ENCODE measurements around the gene CNTN3. TPM values are rescaled to one million over a fixed set of nuclear protein-coding genes. Genes with fewer than 3 reads are reported as not detected.

CNTN3 gene
- total RNA-seq, 1 donor from 2014 or later = not detected

GRCh38 chr3:74613521-74614106 lies 845 bp downstream of the CNTN3 start:
- intact Hi-C loops (cut with micrococcal nuclease) = no loop called here
- ChIA-PET POLR2A (no interaction called here), CTCF (no interaction called here)
- H3K36me3 Mint-ChIP-seq (ENCODE audit: low read depth) = no peaks in the 10 kb centered on the region
- H3K4me1 Mint-ChIP-seq = no peaks in the 10 kb centered on the region
- peaks cover 3% of the 10 kb centered on the region for H3K9me3 Mint-ChIP-seq
- no peak overlapping the region for H3K27ac Mint-ChIP-seq
- DNase-seq (no peak), ATAC-seq (ENCODE audit: low read depth) (no peak)
- TF ChIP-seq, protein P1, sequence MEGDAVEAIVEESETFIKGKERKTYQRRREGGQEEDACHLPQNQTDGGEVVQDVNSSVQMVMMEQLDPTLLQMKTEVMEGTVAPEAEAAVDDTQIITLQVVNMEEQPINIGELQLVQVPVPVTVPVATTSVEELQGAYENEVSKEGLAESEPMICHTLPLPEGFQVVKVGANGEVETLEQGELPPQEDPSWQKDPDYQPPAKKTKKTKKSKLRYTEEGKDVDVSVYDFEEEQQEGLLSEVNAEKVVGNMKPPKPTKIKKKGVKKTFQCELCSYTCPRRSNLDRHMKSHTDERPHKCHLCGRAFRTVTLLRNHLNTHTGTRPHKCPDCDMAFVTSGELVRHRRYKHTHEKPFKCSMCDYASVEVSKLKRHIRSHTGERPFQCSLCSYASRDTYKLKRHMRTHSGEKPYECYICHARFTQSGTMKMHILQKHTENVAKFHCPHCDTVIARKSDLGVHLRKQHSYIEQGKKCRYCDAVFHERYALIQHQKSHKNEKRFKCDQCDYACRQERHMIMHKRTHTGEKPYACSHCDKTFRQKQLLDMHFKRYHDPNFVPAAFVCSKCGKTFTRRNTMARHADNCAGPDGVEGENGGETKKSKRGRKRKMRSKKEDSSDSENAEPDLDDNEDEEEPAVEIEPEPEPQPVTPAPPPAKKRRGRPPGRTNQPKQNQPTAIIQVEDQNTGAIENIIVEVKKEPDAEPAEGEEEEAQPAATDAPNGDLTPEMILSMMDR (IDR thresholded peaks at IDR 0.05) = no peak
- peaks cover 15% of the 10 kb centered on the region for H3K27me3 Mint-ChIP-seq
- no peak overlapping the region for H3K4me3 Mint-ChIP-seq

DNA sequence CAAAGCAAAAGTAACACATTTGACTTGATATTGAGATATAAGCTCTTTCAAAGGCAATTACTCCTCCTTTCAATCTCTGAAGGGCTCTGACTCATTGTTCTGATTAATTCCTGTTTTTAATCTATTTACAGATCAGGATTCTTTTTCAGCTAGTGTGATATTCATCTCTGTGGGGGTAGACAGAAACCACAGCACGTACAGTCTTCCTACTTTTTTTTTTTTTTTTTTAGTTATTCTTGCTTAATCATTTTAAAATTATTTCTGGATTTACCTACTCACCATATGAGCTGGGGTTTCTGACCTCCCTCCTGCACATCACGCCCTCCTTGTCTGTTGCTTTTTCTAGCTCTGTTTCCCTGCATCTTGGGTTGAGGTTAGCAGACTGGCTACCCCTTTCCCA lies 1.4 kb downstream of the CNTN3 start:
- Mint-ChIP-seq H3K27me3 (peaks cover 15% of the 10 kb centered on the region), H3K27ac (no peak overlapping the region), H3K4me3 (no peak overlapping the region), H3K36me3 (ENCODE audit: low read depth) (no peaks in the 10 kb centered on the region), H3K9me3 (peaks cover 3% of the 10 kb centered on the region), H3K4me1 (no peaks in the 10 kb centered on the region)
- DNase-seq = no peak
- intact Hi-C loops (cut with micrococcal nuclease) = no loop called here
- ATAC-seq (ENCODE audit: low read depth) = no peak
- TF ChIP-seq, protein P1 (IDR thresholded peaks at IDR 0.05) = no peak
- ChIA-PET CTCF (no interaction called here), POLR2A (no interaction called here)

- TF ChIP-seq, protein P1 (IDR thresholded peaks at IDR 0.05) = no peak
These were observed 3.3 kb downstream of the CNTN3 start for GRCh38 chr3:74611206-74611605.

GRCh38 chr3:74607803-74608202 lies 6.7 kb downstream of the CNTN3 start:
- peaks cover under 1% of the 10 kb centered on the region for H3K27me3 Mint-ChIP-seq
- intact Hi-C loops (cut with micrococcal nuclease) = no loop called here
- TF ChIP-seq, protein P1 (IDR thresholded peaks at IDR 0.05) = no peak
- POLR2A ChIA-PET = no interaction called here
- CTCF ChIA-PET = no interaction called here
- DNase-seq (no peak), ATAC-seq (ENCODE audit: low read depth) (no peak)
- H3K36me3 Mint-ChIP-seq (ENCODE audit: low read depth) = no peaks in the 10 kb centered on the region
- no peak overlapping the region for H3K27ac Mint-ChIP-seq
- peaks cover 9% of the 10 kb centered on the region for H3K9me3 Mint-ChIP-seq
- H3K4me3 Mint-ChIP-seq = no peak overlapping the region
- H3K4me1 Mint-ChIP-seq = no peaks in the 10 kb centered on the region

More at GRCh38 chr3:74611206-74611605, 3.3 kb downstream of the CNTN3 start:
- Mint-ChIP-seq H3K4me1 (no peaks in the 10 kb centered on the region), H3K27me3 (peaks cover 15% of the 10 kb centered on the region), H3K9me3 (peaks cover 3% of the 10 kb centered on the region), H3K36me3 (ENCODE audit: low read depth) (no peaks in the 10 kb centered on the region), H3K4me3 (no peak overlapping the region), H3K27ac (no peak overlapping the region)
- CTCF ChIA-PET = no interaction called here
- intact Hi-C loops (cut with micrococcal nuclease) = no loop called here
- no peak for DNase-seq
- ATAC-seq (ENCODE audit: low read depth) = no peak
- POLR2A ChIA-PET = no interaction called here

DNA sequence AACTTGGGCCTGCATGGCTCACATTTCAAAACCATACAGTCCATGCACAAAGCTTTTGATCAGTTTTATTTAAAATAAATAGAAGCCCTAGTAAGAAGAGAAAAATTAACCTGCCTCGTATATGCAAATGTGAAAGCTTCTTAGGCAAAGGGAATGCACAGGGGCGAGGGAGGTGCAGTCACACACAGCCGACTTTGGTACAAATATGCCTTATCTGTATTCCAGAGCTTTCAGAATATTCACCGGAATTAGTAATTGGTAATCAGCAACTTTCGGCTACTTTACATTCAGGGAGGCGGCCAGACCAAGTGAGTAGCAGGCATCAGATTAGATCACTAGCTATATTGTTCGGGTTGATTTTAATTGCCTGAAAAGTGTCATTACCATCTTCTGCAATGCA lies 7.5 kb downstream of the CNTN3 start:
- Mint-ChIP-seq H3K27me3 (no peaks in the 10 kb centered on the region), H3K4me1 (no peaks in the 10 kb centered on the region), H3K36me3 (ENCODE audit: low read depth) (no peaks in the 10 kb centered on the region), H3K9me3 (peaks cover 9% of the 10 kb centered on the region), H3K27ac (no peak overlapping the region), H3K4me3 (no peak overlapping the region)
- CTCF ChIA-PET = no interaction called here
- DNase-seq (no peak), ATAC-seq (ENCODE audit: low read depth) (no peak)
- intact Hi-C loops (cut with micrococcal nuclease) = no loop called here
- TF ChIP-seq, protein P1 (IDR thresholded peaks at IDR 0.05) = no peak
- POLR2A ChIA-PET = no interaction called here
